ENCODE results near the gene DPYD.

GRCh38 chr1:97350662-97351061, 570.2 kb downstream of the DPYD start:
- no peak for TF ChIP-seq CTCF (IDR thresholded peaks at IDR 0.05)
- TF ChIP-seq POLR2A (IDR thresholded peaks at IDR 0.05) = no peak

All from uterus (tissue), 2 donors.